Calu3 (cell line): Measurements from ENCODE around the gene ZNF268. TPM values are rescaled to one million over a fixed set of nuclear protein-coding genes. Genes with fewer than 3 reads are reported as not detected.

Experiments
- BruUV-seq: library from RNA; stranded (reverse); fragments of 400-500 nt; replicated peaks from 2 replicates; lab custom pipeline; 2021; lab: Mats Ljungman, UMichigan
- CTCF ChIA-PET: fragments of 300-600 bp; sonication (Branson Sonifier 250); formaldehyde crosslinking; loops from one replicate; lab custom pipeline; 2022; ENCODE audit warnings: antibody characterized with exemption; lab: Charles Lee
- DNase-seq: peaks from one replicate; pipeline ENCODE4 v3.0.0; 2022
- H3K27ac Mint-ChIP-seq: one replicate; pipeline ENCODE4 v1.8.0; 2022; ENCODE audit warnings: mixed read lengths; ENCODE audit not compliant: unreplicated experiment
- H3K27me3 Mint-ChIP-seq: one replicate; pipeline ENCODE4 v1.8.0; 2022; ENCODE audit warnings: mixed read lengths; ENCODE audit not compliant: unreplicated experiment
- H3K36me3 Mint-ChIP-seq: one replicate; pipeline ENCODE4 v1.8.0; 2022; ENCODE audit warnings: mild to moderate bottlenecking, moderate library complexity, mixed read lengths; ENCODE audit not compliant: insufficient read depth, unreplicated experiment
- H3K4me1 Mint-ChIP-seq: one replicate; pipeline ENCODE4 v1.8.0; 2022; ENCODE audit warnings: mild to moderate bottlenecking, low read depth, mixed read lengths; ENCODE audit not compliant: unreplicated experiment
- H3K4me3 Mint-ChIP-seq: one replicate; pipeline ENCODE4 v1.8.0; 2022; ENCODE audit warnings: mild to moderate bottlenecking, low read depth, moderate library complexity, mixed read lengths; ENCODE audit not compliant: unreplicated experiment
- H3K9me3 Mint-ChIP-seq: one replicate; pipeline ENCODE4 v1.8.0; 2022; ENCODE audit warnings: low read depth, mixed read lengths; ENCODE audit not compliant: unreplicated experiment
- CTCF ChIP-seq: fragments of 200-600 bp; IDR thresholded peaks from one replicate; pipeline ENCODE4 v1.8.0; 2022; ENCODE audit warnings: antibody characterized with exemption; ENCODE audit not compliant: unreplicated experiment
- intact Hi-C: fragments of 100-400 bp; cut with micrococcal nuclease; formaldehyde crosslinking; loops from one replicate; pipeline ENCODE4 v1.10.0; 2022; ENCODE audit not compliant: unreplicated experiment
- total RNA-seq: library from RNA; stranded (reverse); gene quantifications from 2 replicates; pipeline ENCODE4 v1.2.3, GENCODE V29; 2022

ZNF268 gene
- total RNA-seq, 1 experiment from 2014 or later, result 31.6 TPM

DNA sequence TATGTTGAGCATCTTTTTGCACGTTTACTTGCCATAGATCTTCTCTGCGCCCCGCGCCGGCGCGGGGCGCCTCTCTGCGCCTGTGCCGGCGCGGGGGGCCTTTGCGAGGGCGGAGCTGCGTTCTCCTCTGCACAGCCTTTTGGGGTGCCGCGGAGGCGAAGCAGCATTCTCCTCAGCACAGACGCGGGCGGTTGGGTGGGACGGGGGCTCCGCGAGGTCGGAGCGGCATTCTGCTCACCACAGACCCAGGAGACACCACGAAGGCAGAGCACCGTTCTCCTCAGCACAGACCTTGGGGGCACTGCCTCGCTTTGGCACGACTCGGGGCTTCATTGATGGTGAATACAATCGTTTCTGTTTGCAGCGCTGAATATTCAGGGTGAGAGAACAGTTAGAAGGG lies 82.9 kb downstream of the ZNF268 start:
- Mint-ChIP-seq H3K36me3 (no peaks in the 10 kb centered on the region), H3K4me3 (no peak overlapping the region), H3K27me3 (no peaks in the 10 kb centered on the region), H3K4me1 (no peaks in the 10 kb centered on the region), H3K9me3 (peaks cover 9% of the 10 kb centered on the region), H3K27ac (no peak overlapping the region)
- no peak for DNase-seq
- intact Hi-C loops, result no loop called here
- TF ChIP-seq CTCF, result no peak
- no TSS peak for BruUV-seq
- CTCF ChIA-PET, result no interaction called here

Other genes starting within 250 kb of the ZNF268 start
- gene ZNF605, start 225.2 kb upstream of the ZNF268 start, total RNA-seq, result 31.1 and 32.8 TPM in 2 replicates
- gene ZNF26, start 195.1 kb upstream of the ZNF268 start, total RNA-seq, result 25.3 and 28.5 TPM in 2 replicates
- gene ZNF84, start 144.0 kb upstream of the ZNF268 start, total RNA-seq, result 44.5 and 49.8 TPM in 2 replicates
- gene ZNF140, start 100.6 kb upstream of the ZNF268 start, total RNA-seq, result 16.0 and 19.6 TPM in 2 replicates
- gene ZNF891, start 51.2 kb upstream of the ZNF268 start, total RNA-seq, result 4.2 and 4.8 TPM in 2 replicates
- 19.1 and 23.0 TPM in 2 replicates for gene ZNF10, start 50.9 kb upstream of the ZNF268 start, total RNA-seq
- not detected in 2 replicates for gene ANHX, start 54.4 kb downstream of the ZNF268 start, total RNA-seq